Osteoblast (primary cell): ENCODE data around the gene MAGI1. TPM values are rescaled to one million over a fixed set of nuclear protein-coding genes. Genes with fewer than 3 reads are reported as not detected.

Experiments
- DNase-seq: peaks from one replicate; pipeline ENCODE4 v3.0.0; 2011; ENCODE audit warnings: low spot score, mixed read lengths; ENCODE audit not compliant: insufficient read length; ENCODE audit errors: missing footprints
- H2AFZ ChIP-seq: 2 replicates; pipeline ENCODE4 v1.6.0; 2011; ENCODE audit warnings: mild to moderate bottlenecking, low read length
- H3K27ac ChIP-seq: 2 replicates; pipeline ENCODE4 v1.5.1; 2011; ENCODE audit warnings: mild to moderate bottlenecking, low read depth, low read length, moderate library complexity
- H3K27me3 ChIP-seq: 2 replicates; pipeline ENCODE4 v1.6.0; 2012; ENCODE audit warnings: mild to moderate bottlenecking, control low read depth, inconsistent platforms, low read length, moderate library complexity; ENCODE audit not compliant: insufficient read depth
- H3K36me3 ChIP-seq: 2 replicates; pipeline ENCODE4 v1.5.1; 2011; ENCODE audit warnings: mild to moderate bottlenecking, low read length, control low read depth, moderate library complexity; ENCODE audit not compliant: insufficient read depth
- H3K4me1 ChIP-seq: 2 replicates; pipeline ENCODE4 v1.5.1; 2011; ENCODE audit warnings: mild to moderate bottlenecking, low read length, control low read depth, moderate library complexity; ENCODE audit not compliant: insufficient read depth
- H3K4me2 ChIP-seq: 2 replicates; pipeline ENCODE4 v1.6.0; 2011; ENCODE audit warnings: mild to moderate bottlenecking, low read length; ENCODE audit not compliant: insufficient read depth
- H3K4me3 ChIP-seq: fragments of 200-600 bp; sonication (generic); 3 replicates; pipeline ENCODE4 v1.5.1; 2012; ENCODE audit warnings: mild to moderate bottlenecking, low read length, inconsistent platforms; ENCODE audit not compliant: insufficient read depth
- H3K79me2 ChIP-seq: 2 replicates; pipeline ENCODE4 v1.6.0; 2012; ENCODE audit warnings: mild to moderate bottlenecking, low read length, control low read depth, inconsistent platforms; ENCODE audit not compliant: insufficient read depth
- H3K9me3 ChIP-seq: 2 replicates; pipeline ENCODE4 v1.5.1; 2011; ENCODE audit warnings: low read depth, low read length, control low read depth
- H4K20me1 ChIP-seq: 2 replicates; pipeline ENCODE4 v1.6.0; 2012; ENCODE audit warnings: mild to moderate bottlenecking, low read length, control low read depth; ENCODE audit not compliant: insufficient read depth
- total RNA-seq: library from RNA; depleted of rRNA; stranded (reverse); fragments of >200 nt; gene quantifications from 2 replicates; pipeline ENCODE4 v1.2.3, GENCODE V29; 2012
- TF ChIP-seq, protein P1 (sequence below): IDR thresholded peaks from 2 replicates; pipeline ENCODE4 v1.5.1; 2011; ENCODE audit warnings: mild to moderate bottlenecking, low read depth, low read length, moderate library complexity; ENCODE audit errors: extremely low read depth

MAGI1 gene
- total RNA-seq, 1 donor, result 66.6 TPM

- Histone ChIP-seq H3K4me2 (no peak overlapping the region), H3K9me3 (no peaks in the 10 kb centered on the region), H3K27me3 (no peaks in the 10 kb centered on the region), H2AFZ (no peak overlapping the region), H3K27ac (no peak overlapping the region), H4K20me1 (no peaks in the 10 kb centered on the region), H3K79me2 (no peaks in the 10 kb centered on the region), H3K36me3 (no peaks in the 10 kb centered on the region), H3K4me3 (no peak overlapping the region), H3K4me1 (peaks cover 22% of the 10 kb centered on the region)
- peak; percentile 79 for DNase-seq
- TF ChIP-seq, protein P1, sequence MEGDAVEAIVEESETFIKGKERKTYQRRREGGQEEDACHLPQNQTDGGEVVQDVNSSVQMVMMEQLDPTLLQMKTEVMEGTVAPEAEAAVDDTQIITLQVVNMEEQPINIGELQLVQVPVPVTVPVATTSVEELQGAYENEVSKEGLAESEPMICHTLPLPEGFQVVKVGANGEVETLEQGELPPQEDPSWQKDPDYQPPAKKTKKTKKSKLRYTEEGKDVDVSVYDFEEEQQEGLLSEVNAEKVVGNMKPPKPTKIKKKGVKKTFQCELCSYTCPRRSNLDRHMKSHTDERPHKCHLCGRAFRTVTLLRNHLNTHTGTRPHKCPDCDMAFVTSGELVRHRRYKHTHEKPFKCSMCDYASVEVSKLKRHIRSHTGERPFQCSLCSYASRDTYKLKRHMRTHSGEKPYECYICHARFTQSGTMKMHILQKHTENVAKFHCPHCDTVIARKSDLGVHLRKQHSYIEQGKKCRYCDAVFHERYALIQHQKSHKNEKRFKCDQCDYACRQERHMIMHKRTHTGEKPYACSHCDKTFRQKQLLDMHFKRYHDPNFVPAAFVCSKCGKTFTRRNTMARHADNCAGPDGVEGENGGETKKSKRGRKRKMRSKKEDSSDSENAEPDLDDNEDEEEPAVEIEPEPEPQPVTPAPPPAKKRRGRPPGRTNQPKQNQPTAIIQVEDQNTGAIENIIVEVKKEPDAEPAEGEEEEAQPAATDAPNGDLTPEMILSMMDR, result no peak
Observed at GRCh38 chr3:66053550-66054094, 14.9 kb upstream of the MAGI1 start.

GRCh38 chr3:66052721-66053549 is 14.2 kb upstream of the MAGI1 start:
- Histone ChIP-seq H3K79me2 (no peaks in the 10 kb centered on the region), H3K4me1 (peaks cover 28% of the 10 kb centered on the region), H3K27me3 (no peaks in the 10 kb centered on the region), H3K27ac (peak overlapping the region; percentile 38), H3K9me3 (no peaks in the 10 kb centered on the region), H3K4me2 (peak overlapping the region; percentile 50), H3K4me3 (no peak overlapping the region), H4K20me1 (no peaks in the 10 kb centered on the region), H2AFZ (no peak overlapping the region), H3K36me3 (no peaks in the 10 kb centered on the region)
- DNase-seq, result no peak
- TF ChIP-seq, protein P1, result no peak

GRCh38 chr3:66050821-66051220 is 12.1 kb upstream of the MAGI1 start:
- TF ChIP-seq, protein P1, result no peak
- Histone ChIP-seq H3K27ac (no peak overlapping the region), H4K20me1 (no peaks in the 10 kb centered on the region), H3K4me1 (peaks cover 39% of the 10 kb centered on the region), H3K4me3 (no peak overlapping the region), H3K79me2 (no peaks in the 10 kb centered on the region), H3K4me2 (no peak overlapping the region), H3K27me3 (no peaks in the 10 kb centered on the region), H3K36me3 (no peaks in the 10 kb centered on the region), H3K9me3 (no peaks in the 10 kb centered on the region), H2AFZ (no peak overlapping the region)
- DNase-seq, result no peak

DNA sequence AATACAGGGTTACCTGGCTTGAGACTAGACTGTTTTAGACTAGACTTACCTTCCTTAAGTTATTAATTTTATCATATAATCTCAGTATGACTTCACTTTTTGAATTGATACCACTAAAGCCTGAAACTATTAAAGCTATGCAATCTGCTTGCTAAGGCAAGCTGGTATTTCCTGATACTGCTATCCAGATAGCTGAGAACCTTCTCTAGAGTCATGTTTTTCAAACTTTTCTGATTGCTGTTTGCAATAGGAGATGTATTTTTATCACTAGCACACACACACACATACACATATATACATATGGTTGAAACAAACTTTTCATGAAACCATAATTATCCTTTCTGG is 9.3 kb upstream of the MAGI1 start:
- TF ChIP-seq, protein P1, result no peak
- Histone ChIP-seq H2AFZ (no peak overlapping the region), H3K79me2 (no peaks in the 10 kb centered on the region), H3K36me3 (no peaks in the 10 kb centered on the region), H4K20me1 (no peaks in the 10 kb centered on the region), H3K27me3 (no peaks in the 10 kb centered on the region), H3K4me3 (no peak overlapping the region), H3K27ac (peak overlapping the region; percentile 72), H3K9me3 (no peaks in the 10 kb centered on the region), H3K4me2 (peak overlapping the region; percentile 66), H3K4me1 (peaks cover 32% of the 10 kb centered on the region)
- DNase-seq, result no peak
